AG04450 (cell line): ENCODE results near the gene TINAG. TPM values are rescaled to one million over a fixed set of nuclear protein-coding genes. Genes with fewer than 3 reads are reported as not detected.

Source experiments
- CTCF ChIA-PET: fragments of 300-600, 350-600 bp; formaldehyde crosslinking; extraction: SDS; loops from one replicate; lab custom pipeline; 2022; ENCODE audit warnings: antibody characterized with exemption, inconsistent platforms; lab: Charles Lee
- POLR2A ChIA-PET: fragments of 350-600 bp; formaldehyde crosslinking; extraction: SDS; loops from one replicate; lab custom pipeline; 2021; ENCODE audit warnings: antibody characterized with exemption, inconsistent platforms; lab: Yijun Ruan, JAX
- DNase-seq: peaks from one replicate; pipeline ENCODE4 v3.0.0-alpha.2; 2011; ENCODE audit warnings: low read depth, low spot score
- H3K27ac ChIP-seq: one replicate; pipeline ENCODE4 v1.5.1; 2012; ENCODE audit warnings: low read depth, low read length, control low read depth
- H3K27me3 ChIP-seq: one replicate; pipeline ENCODE4 v1.6.0; 2012; ENCODE audit warnings: low read length; ENCODE audit not compliant: control insufficient read depth, insufficient read depth
- H3K4me3 ChIP-seq: 2 replicates; pipeline ENCODE4 v1.5.1; 2011; ENCODE audit warnings: mild to moderate bottlenecking, low read depth, low read length, control low read depth
- H3K9me3 ChIP-seq: 2 replicates; pipeline ENCODE4 v1.5.1; 2012; ENCODE audit warnings: low read length; ENCODE audit not compliant: control insufficient read depth, insufficient read depth
- CTCF ChIP-seq: IDR thresholded peaks from 2 replicates; pipeline ENCODE4 v1.5.1; 2011; ENCODE audit warnings: low read depth, low read length, control low read depth, inconsistent platforms
- polyA plus RNA-seq: library from polyadenylated mRNA; depleted of rRNA; stranded (reverse); fragments of >200 nt; gene quantifications from 2 replicates; pipeline ENCODE4 v1.2.3, GENCODE V29; 2011

Gene TINAG
- polyA plus RNA-seq, 1 experiment = not detected

GRCh38 chr6:54377776-54378175 lies 69.5 kb downstream of the TINAG start:
- no peak overlapping the region for H3K4me3 ChIP-seq
- H3K27me3 ChIP-seq = no peaks in the 10 kb centered on the region
- DNase-seq = no peak
- H3K27ac ChIP-seq = no peak overlapping the region
- ChIA-PET POLR2A (no interaction called here), CTCF (interaction anchor here (0.6 kb wide), 1 partner anchor 1764 kb away, joined by 3 read pairs; no protein-coding TSS in a partner anchor)
- no peaks in the 10 kb centered on the region for H3K9me3 ChIP-seq
- no peak for TF ChIP-seq CTCF

GRCh38 chr6:54386295-54386694 lies 78.1 kb downstream of the TINAG start:
- no peak overlapping the region for H3K4me3 ChIP-seq
- POLR2A ChIA-PET = no interaction called here
- CTCF ChIA-PET = no interaction called here
- H3K9me3 ChIP-seq = no peaks in the 10 kb centered on the region
- DNase-seq = no peak
- H3K27me3 ChIP-seq = no peaks in the 10 kb centered on the region
- no peak overlapping the region for H3K27ac ChIP-seq
- TF ChIP-seq CTCF = no peak

GRCh38 chr6:54390362-54390761 lies 82.1 kb downstream of the TINAG start:
- TF ChIP-seq CTCF = no peak

GRCh38 chr6:54391577-54391976 lies 83.3 kb downstream of the TINAG start:
- Histone ChIP-seq H3K9me3 (no peaks in the 10 kb centered on the region), H3K4me3 (no peak overlapping the region), H3K27me3 (no peaks in the 10 kb centered on the region), H3K27ac (no peak overlapping the region)
- no peak for DNase-seq
- POLR2A ChIA-PET = interaction anchor here (0.6 kb wide), 1 partner anchor 302 kb away, joined by 3 read pairs; no protein-coding TSS in a partner anchor
- no peak for TF ChIP-seq CTCF
- CTCF ChIA-PET = no interaction called here

More at GRCh38 chr6:54390362-54390761, 82.1 kb downstream of the TINAG start:
- ChIA-PET CTCF (no interaction called here), POLR2A (no interaction called here)
- no peak for DNase-seq
- no peaks in the 10 kb centered on the region for H3K27me3 ChIP-seq
- no peak overlapping the region for H3K27ac ChIP-seq
- H3K4me3 ChIP-seq = no peak overlapping the region
- H3K9me3 ChIP-seq = no peaks in the 10 kb centered on the region

GRCh38 chr6:54403096-54403495 lies 94.9 kb downstream of the TINAG start:
- ChIA-PET POLR2A (no interaction called here), CTCF (no interaction called here)
- H3K27me3 ChIP-seq = no peaks in the 10 kb centered on the region
- no peaks in the 10 kb centered on the region for H3K9me3 ChIP-seq
- TF ChIP-seq CTCF = no peak
- no peak overlapping the region for H3K4me3 ChIP-seq
- H3K27ac ChIP-seq = no peak overlapping the region
- no peak for DNase-seq
